ENCODE data around the gene BRSK2. TPM values are rescaled to one million over a fixed set of nuclear protein-coding genes. Genes with fewer than 3 reads are reported as not detected.

BRSK2 gene
- total and polyA plus RNA-seq, 2 of the 4 experiments (the other 2 are of a cell fraction): 0.18 to 0.62 TPM

DNA sequence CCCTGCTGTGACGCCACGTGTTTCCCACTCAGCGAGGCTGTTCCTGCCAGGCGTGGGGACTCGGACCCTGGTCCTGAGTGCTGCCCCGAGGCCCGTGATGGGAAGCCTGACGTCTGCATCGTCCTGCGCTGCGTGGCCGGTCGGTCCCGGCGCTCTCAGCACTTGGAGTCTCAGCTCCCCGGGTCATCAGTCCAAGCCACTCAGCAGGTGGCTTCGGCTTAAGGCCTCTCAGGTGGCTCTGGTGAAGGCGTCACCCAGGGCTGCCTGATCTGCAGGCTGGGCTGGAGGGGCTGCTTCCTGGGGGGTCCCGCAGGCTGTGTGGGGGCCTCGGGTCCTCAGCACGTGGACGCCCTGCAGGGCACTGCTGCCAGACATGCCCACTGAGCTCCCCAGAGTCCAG is 35.3 kb downstream of the BRSK2 start:
- Histone ChIP-seq H3K27me3 (ENCODE audit: control insufficient read depth, insufficient read depth, low read length) (no peaks in the 10 kb centered on the region), H3K14ac (replicated peaks; ENCODE audit: low read depth, low read length) (no peak overlapping the region), H3K9ac (ENCODE audit: low read depth, low read length) (no peak overlapping the region), H3K79me1 (ENCODE audit: low read depth in 1 of 2, low read length in 2 of 2) (no peaks in the 10 kb centered on the region), H3K23ac (ENCODE audit: low read depth, low read length) (no peak overlapping the region), H2AFZ (replicated peaks; ENCODE audit: low read length, poor library complexity) (no peak overlapping the region), H4K8ac (ENCODE audit: low read depth in 2 of 2, low read length in 2 of 2) (no peak overlapping the region), H3K36me3 (ENCODE audit: control insufficient read depth, insufficient read depth, low read length) (no peaks in the 10 kb centered on the region), H4K91ac (ENCODE audit: insufficient read depth, low read depth, low read length) (no peak overlapping the region), H4K5ac (ENCODE audit: low read depth, low read length) (no peak overlapping the region), H3K4me2 (ENCODE audit: low read depth, low read length) (no peak overlapping the region), H3K4me3 (ENCODE audit: insufficient read depth, low read depth, low read length) (no peak overlapping the region), H3K9me3 (ENCODE audit: control insufficient read depth, insufficient read depth, low read length) (peaks cover 2% of the 10 kb centered on the region), H2AK5ac (ENCODE audit: low read depth, low read length) (no peak overlapping the region), H3K9me1 (ENCODE audit: insufficient read depth, low read length) (no peaks in the 10 kb centered on the region), H3K4ac (ENCODE audit: low read depth, low read length) (no peak overlapping the region), H2BK15ac (ENCODE audit: low read depth, low read length) (no peak overlapping the region), H2AK9ac (replicated peaks; ENCODE audit: low read depth, low read length, poor library complexity) (no peak overlapping the region), H2BK120ac (ENCODE audit: low read depth, low read length) (no peak overlapping the region), H2BK20ac (ENCODE audit: low read depth, low read length) (no peak overlapping the region), H3K4me1 (ENCODE audit: control insufficient read depth, insufficient read depth, low read length) (no peaks in the 10 kb centered on the region), H3K27ac (ENCODE audit: insufficient read depth, low read length) (no peak overlapping the region), H3K56ac (ENCODE audit: extremely low read depth, insufficient read depth, low read length) (no peak overlapping the region), H3K18ac (ENCODE audit: low read depth, low read length) (no peak overlapping the region), H4K20me1 (ENCODE audit: insufficient read depth, low read length) (no peaks in the 10 kb centered on the region), H2BK5ac (ENCODE audit: low read depth, low read length, poor library complexity, severe bottlenecking) (no peak overlapping the region)
- no peak for TF ChIP-seq MXI1 (IDR thresholded peaks at IDR 0.05; ENCODE audit: borderline replicate concordance, low read depth, low read length)
- no peak for TF ChIP-seq RAD21 (IDR thresholded peaks at IDR 0.05; ENCODE audit: low read length)
- TF ChIP-seq MAFK (IDR thresholded peaks at IDR 0.05; ENCODE audit: low read depth, low read length): no peak
- TF ChIP-seq, protein P1, sequence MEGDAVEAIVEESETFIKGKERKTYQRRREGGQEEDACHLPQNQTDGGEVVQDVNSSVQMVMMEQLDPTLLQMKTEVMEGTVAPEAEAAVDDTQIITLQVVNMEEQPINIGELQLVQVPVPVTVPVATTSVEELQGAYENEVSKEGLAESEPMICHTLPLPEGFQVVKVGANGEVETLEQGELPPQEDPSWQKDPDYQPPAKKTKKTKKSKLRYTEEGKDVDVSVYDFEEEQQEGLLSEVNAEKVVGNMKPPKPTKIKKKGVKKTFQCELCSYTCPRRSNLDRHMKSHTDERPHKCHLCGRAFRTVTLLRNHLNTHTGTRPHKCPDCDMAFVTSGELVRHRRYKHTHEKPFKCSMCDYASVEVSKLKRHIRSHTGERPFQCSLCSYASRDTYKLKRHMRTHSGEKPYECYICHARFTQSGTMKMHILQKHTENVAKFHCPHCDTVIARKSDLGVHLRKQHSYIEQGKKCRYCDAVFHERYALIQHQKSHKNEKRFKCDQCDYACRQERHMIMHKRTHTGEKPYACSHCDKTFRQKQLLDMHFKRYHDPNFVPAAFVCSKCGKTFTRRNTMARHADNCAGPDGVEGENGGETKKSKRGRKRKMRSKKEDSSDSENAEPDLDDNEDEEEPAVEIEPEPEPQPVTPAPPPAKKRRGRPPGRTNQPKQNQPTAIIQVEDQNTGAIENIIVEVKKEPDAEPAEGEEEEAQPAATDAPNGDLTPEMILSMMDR (conservative IDR thresholded peaks at IDR 0.05; ENCODE audit: low read depth, low read length): no peak
- TF ChIP-seq, protein P2, sequence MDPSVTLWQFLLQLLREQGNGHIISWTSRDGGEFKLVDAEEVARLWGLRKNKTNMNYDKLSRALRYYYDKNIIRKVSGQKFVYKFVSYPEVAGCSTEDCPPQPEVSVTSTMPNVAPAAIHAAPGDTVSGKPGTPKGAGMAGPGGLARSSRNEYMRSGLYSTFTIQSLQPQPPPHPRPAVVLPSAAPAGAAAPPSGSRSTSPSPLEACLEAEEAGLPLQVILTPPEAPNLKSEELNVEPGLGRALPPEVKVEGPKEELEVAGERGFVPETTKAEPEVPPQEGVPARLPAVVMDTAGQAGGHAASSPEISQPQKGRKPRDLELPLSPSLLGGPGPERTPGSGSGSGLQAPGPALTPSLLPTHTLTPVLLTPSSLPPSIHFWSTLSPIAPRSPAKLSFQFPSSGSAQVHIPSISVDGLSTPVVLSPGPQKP (IDR thresholded peaks at IDR 0.05; ENCODE audit: borderline replicate concordance, low read depth, low read length): no peak
- TF ChIP-seq BHLHE40 (IDR thresholded peaks at IDR 0.05; ENCODE audit: low read depth, low read length): no peak
- TF ChIP-seq CEBPB (IDR thresholded peaks at IDR 0.05; ENCODE audit: low read depth, low read length): no peak
- no peak for TF ChIP-seq RCOR1 (IDR thresholded peaks at IDR 0.05; ENCODE audit: insufficient replicate concordance, low read length)
- TF ChIP-seq NFE2L2 (IDR thresholded peaks at IDR 0.05; ENCODE audit: low read depth, low read length): no peak
- TF ChIP-seq SMC3 (IDR thresholded peaks at IDR 0.05; ENCODE audit: low read depth, low read length): no peak
- TF ChIP-seq RFX5 (IDR thresholded peaks at IDR 0.05; ENCODE audit: low read depth, low read length): no peak
- no peak for TF ChIP-seq MAZ (IDR thresholded peaks at IDR 0.05; ENCODE audit: borderline replicate concordance, low read depth, low read length)
- no peak for TF ChIP-seq FOS (IDR thresholded peaks at IDR 0.05; ENCODE audit: low read depth, low read length)
- TF ChIP-seq, protein P3, sequence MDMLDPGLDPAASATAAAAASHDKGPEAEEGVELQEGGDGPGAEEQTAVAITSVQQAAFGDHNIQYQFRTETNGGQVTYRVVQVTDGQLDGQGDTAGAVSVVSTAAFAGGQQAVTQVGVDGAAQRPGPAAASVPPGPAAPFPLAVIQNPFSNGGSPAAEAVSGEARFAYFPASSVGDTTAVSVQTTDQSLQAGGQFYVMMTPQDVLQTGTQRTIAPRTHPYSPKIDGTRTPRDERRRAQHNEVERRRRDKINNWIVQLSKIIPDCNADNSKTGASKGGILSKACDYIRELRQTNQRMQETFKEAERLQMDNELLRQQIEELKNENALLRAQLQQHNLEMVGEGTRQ (IDR thresholded peaks at IDR 0.05; ENCODE audit: low read depth, low read length): no peak
- TF ChIP-seq CHD1 (IDR thresholded peaks at IDR 0.05; ENCODE audit: low read depth, low read length): no peak
- no peak for TF ChIP-seq POLR2A (IDR thresholded peaks at IDR 0.05; ENCODE audit: low read depth, low read length)
- BruUV-seq (replicated peaks): no TSS peak
- intact Hi-C loops (cut with micrococcal nuclease) (no loop called here), in situ Hi-C loops (cut with MboI; ENCODE audit: low sequenced_read_pairs) (no loop called here), dilution Hi-C loops (cut with HindIII; ENCODE audit: low sequenced_read_pairs, unreplicated experiment) (no loop called here)
- DNase-seq (no peak), ATAC-seq (ENCODE audit: low read depth) (no peak)
- CTCF ChIA-PET: no interaction called here
- POLR2A ChIA-PET (ENCODE audit: unreplicated experiment): no interaction called here
- WGBS, 2 experiments (ENCODE audit: extremely low coverage in 2 of 2, insufficient read length in 1 of 2): 83% methylated on average over 16 of the region's 22 CpGs; no CpG with 5 or more reads in 1 of the 2 experiments

Data from IMR-90 (cell line).